GM23338 (cell line): ENCODE data around the gene AGRP. TPM values are rescaled to one million over a fixed set of nuclear protein-coding genes. Genes with fewer than 3 reads are reported as not detected.
A peak's percentile ranks its signal among the peaks of the same experiment; 100 is the strongest.

Experiments
- ATAC-seq: fragments of 200-7000 bp; cut with Tn5 transposase; 3 replicates; pipeline ENCODE4 v1.9.1; 2020
- DNase-seq: peaks from one replicate; pipeline ENCODE4 v3.0.0-alpha.2; 2015; ENCODE audit warnings: low spot score
- H2AFZ ChIP-seq: fragments of 200-600 bp; sonication (generic); 2 replicates; pipeline ENCODE4 v1.8.0; 2016; ENCODE audit warnings: antibody characterized with exemption, mild to moderate bottlenecking, moderate library complexity
- H3F3A ChIP-seq: fragments of 200-600 bp; sonication (generic); replicated peaks from 2 replicates; pipeline ENCODE4 v1.8.0; 2017; ENCODE audit warnings: antibody characterized with exemption, mixed run types, low read depth
- H3K27ac ChIP-seq: fragments of 200-600 bp; sonication (generic); 2 replicates; pipeline ENCODE4 v1.6.1; 2016; ENCODE audit warnings: low read depth
- H3K27me3 ChIP-seq: fragments of 200-600 bp; sonication (generic); 2 replicates; pipeline ENCODE4 v1.8.0; 2016; ENCODE audit warnings: mild to moderate bottlenecking, mixed run types, moderate library complexity; ENCODE audit not compliant: insufficient read depth
- H3K36me3 ChIP-seq: fragments of 200-600 bp; sonication (generic); 2 replicates; pipeline ENCODE4 v1.8.0; 2016; ENCODE audit warnings: mild to moderate bottlenecking; ENCODE audit not compliant: insufficient read depth
- H3K4me1 ChIP-seq: fragments of 200-600 bp; sonication (generic); 2 replicates; pipeline ENCODE4 v1.8.0; 2016; ENCODE audit warnings: mild to moderate bottlenecking, moderate library complexity; ENCODE audit not compliant: insufficient read depth
- H3K4me2 ChIP-seq: fragments of 200-600 bp; sonication (generic); 2 replicates; pipeline ENCODE4 v1.7.1; 2017; ENCODE audit warnings: mixed run types
- H3K4me3 ChIP-seq: fragments of 200-600 bp; sonication (generic); 2 replicates; pipeline ENCODE4 v1.6.1; 2016; ENCODE audit warnings: mixed run types
- H3K79me2 ChIP-seq: fragments of 200-600 bp; sonication (generic); replicated peaks from 2 replicates; pipeline ENCODE4 v1.8.0; 2017; ENCODE audit warnings: mild to moderate bottlenecking; ENCODE audit not compliant: insufficient read depth
- H3K9me2 ChIP-seq: fragments of 200-600 bp; sonication (generic); 2 replicates; pipeline ENCODE4 v1.8.0; 2017; ENCODE audit not compliant: insufficient read depth
- H4K20me1 ChIP-seq: fragments of 200-600 bp; sonication (generic); replicated peaks from 2 replicates; pipeline ENCODE4 v1.8.0; 2017; ENCODE audit warnings: mild to moderate bottlenecking; ENCODE audit not compliant: insufficient read depth
- H3K27ac Mint-ChIP-seq: 2 replicates; pipeline ENCODE4 v1.8.0; 2020; ENCODE audit warnings: inconsistent platforms, mild to moderate bottlenecking, moderate library complexity, mixed read lengths
- H3K27me3 Mint-ChIP-seq: 3 replicates; pipeline ENCODE4 v1.8.0; 2022; ENCODE audit warnings: low read depth, mild to moderate bottlenecking, moderate library complexity, mixed read lengths, inconsistent platforms; ENCODE audit not compliant: insufficient read depth, poor library complexity
- H3K36me3 Mint-ChIP-seq: 3 replicates; pipeline ENCODE4 v1.8.0; 2021; ENCODE audit warnings: low read depth, mild to moderate bottlenecking, inconsistent platforms, moderate library complexity, mixed read lengths
- H3K4me1 Mint-ChIP-seq: 3 replicates; pipeline ENCODE4 v1.8.0; 2020; ENCODE audit warnings: mild to moderate bottlenecking, inconsistent platforms, mixed read lengths
- H3K4me3 Mint-ChIP-seq: 3 replicates; pipeline ENCODE4 v1.8.0; 2021; ENCODE audit warnings: moderate library complexity, mild to moderate bottlenecking, inconsistent platforms, mixed read lengths
- H3K9me3 Mint-ChIP-seq: 3 replicates; pipeline ENCODE4 v1.8.0; 2020; ENCODE audit warnings: moderate library complexity, mild to moderate bottlenecking, inconsistent platforms, mixed read lengths
- CREB1 ChIP-seq: fragments of 250-450 bp; sonication (Bioruptor Pico); IDR thresholded peaks from 2 replicates; pipeline ENCODE4 v1.5.0; 2020; ENCODE audit warnings: low read depth, mild to moderate bottlenecking, moderate library complexity
- CTCF ChIP-seq, 2 experiments: fragments of 200-600 bp in 1 of 2; sonication (generic) in 1 of 2; conservative IDR thresholded peaks; 2 replicates each; pipeline versions ENCODE4 v1.5.1 to v1.6.1; 2016 to 2017; ENCODE audit warnings: antibody characterized with exemption in 2 of 2, low read depth in 2 of 2, mild to moderate bottlenecking in 2 of 2, moderate library complexity in 1 of 2
- EZH2 ChIP-seq: fragments of 200-600 bp; sonication (generic); IDR thresholded peaks from one replicate; pipeline ENCODE4 v1.8.0; 2017; ENCODE audit warnings: antibody characterized with exemption, mild to moderate bottlenecking, low read depth; ENCODE audit not compliant: unreplicated experiment
- EZH2phosphoT487 ChIP-seq: fragments of 200-600 bp; sonication (generic); IDR thresholded peaks from one replicate; pipeline ENCODE4 v1.8.1; 2018; ENCODE audit warnings: antibody characterized with exemption; ENCODE audit not compliant: unreplicated experiment
- JUNB ChIP-seq: IDR thresholded peaks from one replicate; pipeline ENCODE4 v1.6.1; 2016; ENCODE audit warnings: antibody characterized with exemption; ENCODE audit not compliant: unreplicated experiment
- NANOG ChIP-seq: IDR thresholded peaks from 2 replicates; pipeline ENCODE4 v1.6.1; 2016; ENCODE audit warnings: antibody characterized with exemption, borderline replicate concordance
- POLR2AphosphoS5 ChIP-seq: IDR thresholded peaks from 2 replicates; pipeline ENCODE4 v1.6.1; 2016; ENCODE audit warnings: antibody characterized with exemption, low read depth
- STAT1 ChIP-seq: IDR thresholded peaks from one replicate; pipeline ENCODE4 v1.6.1; 2016; ENCODE audit warnings: antibody characterized with exemption; ENCODE audit not compliant: unreplicated experiment
- ZNF114 ChIP-seq: fragments of 250-450 bp; sonication (Bioruptor Pico); IDR thresholded peaks from 2 replicates; pipeline ENCODE4 v1.5.0; 2020; ENCODE audit warnings: mild to moderate bottlenecking, moderate library complexity
- ZNF331 ChIP-seq: fragments of 250-450 bp; sonication (Bioruptor Pico); IDR thresholded peaks from 2 replicates; pipeline ENCODE4 v1.5.0; 2020; ENCODE audit warnings: low read depth, mild to moderate bottlenecking, moderate library complexity
- ZNF462 ChIP-seq: fragments of 250-450 bp; sonication (Bioruptor Pico); IDR thresholded peaks from 2 replicates; pipeline ENCODE4 v1.5.0; 2020; ENCODE audit warnings: mild to moderate bottlenecking, moderate library complexity
- polyA plus RNA-seq: library from polyadenylated mRNA; unstranded; fragments of >200 nt; fragmentation: Nextera tagmentation; extraction: Ambion mirVana; gene quantifications from 2 replicates; pipeline ENCODE4 v1.2.1, GENCODE V29; 2016
- total RNA-seq: library from RNA; depleted of rRNA; stranded (reverse); fragments of >200 nt; shearing (Covaris generic); gene quantifications from 2 replicates; pipeline ENCODE4 v1.2.3, GENCODE V29; 2014
- TF ChIP-seq, protein P1 (sequence below): IDR thresholded peaks from 2 replicates; pipeline ENCODE4 v1.6.1; 2016; ENCODE audit warnings: antibody characterized with exemption
- TF ChIP-seq, protein P2 (sequence below): IDR thresholded peaks from one replicate; pipeline ENCODE4 v1.6.1; 2018; ENCODE audit warnings: antibody characterized with exemption; ENCODE audit not compliant: unreplicated experiment

The AGRP gene
- total and polyA plus RNA-seq, 2 experiments from 2014 or later: not detected

GRCh38 chr16:67525176-67525860, 42.0 kb upstream of the AGRP start:
- Histone ChIP-seq H2AFZ (no peak overlapping the region), H3K4me1 (peaks cover 10% of the 10 kb centered on the region; the same call in 1 of the 2 replicates), H3K79me2 (no peaks in the 10 kb centered on the region), H3K4me2 (no peak overlapping the region), H3K27ac (no peak overlapping the region), H3K9me2 (no peaks in the 10 kb centered on the region), H3F3A (0 out of 2 replicates have a peak, but pooled peaks cover 10% of the 10 kb centered on the region), H3K4me3 (no peak overlapping the region), H3K36me3 (no peaks in the 10 kb centered on the region), H4K20me1 (no peaks in the 10 kb centered on the region), H3K27me3 (peaks cover 87% of the 10 kb centered on the region)
- ATAC-seq (no peak), DNase-seq (peak; percentile 26)
- no peak overlapping the region for H3K27ac Mint-ChIP-seq
- no peaks in the 10 kb centered on the region for H3K36me3 Mint-ChIP-seq
- H3K9me3 Mint-ChIP-seq: no peaks in the 10 kb centered on the region
- peaks cover 4% of the 10 kb centered on the region for H3K4me1 Mint-ChIP-seq
- H3K27me3 Mint-ChIP-seq: peaks cover 84% of the 10 kb centered on the region
- H3K4me3 Mint-ChIP-seq: no peak overlapping the region
- TF ChIP-seq POLR2AphosphoS5: no peak
- TF ChIP-seq JUNB: no peak
- no peak for TF ChIP-seq STAT1
- TF ChIP-seq, protein P1, sequence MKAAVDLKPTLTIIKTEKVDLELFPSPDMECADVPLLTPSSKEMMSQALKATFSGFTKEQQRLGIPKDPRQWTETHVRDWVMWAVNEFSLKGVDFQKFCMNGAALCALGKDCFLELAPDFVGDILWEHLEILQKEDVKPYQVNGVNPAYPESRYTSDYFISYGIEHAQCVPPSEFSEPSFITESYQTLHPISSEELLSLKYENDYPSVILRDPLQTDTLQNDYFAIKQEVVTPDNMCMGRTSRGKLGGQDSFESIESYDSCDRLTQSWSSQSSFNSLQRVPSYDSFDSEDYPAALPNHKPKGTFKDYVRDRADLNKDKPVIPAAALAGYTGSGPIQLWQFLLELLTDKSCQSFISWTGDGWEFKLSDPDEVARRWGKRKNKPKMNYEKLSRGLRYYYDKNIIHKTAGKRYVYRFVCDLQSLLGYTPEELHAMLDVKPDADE: no peak
- TF ChIP-seq ZNF331 (CRISPR knock-in tag): no peak
- no peak for TF ChIP-seq NANOG
- no peak for TF ChIP-seq CTCF (conservative IDR thresholded peaks at IDR 0.05; ENCODE audit: low read depth in 2 of 2)
- TF ChIP-seq CREB1 (CRISPR knock-in tag): no peak
- TF ChIP-seq EZH2: no peak
- no peak for TF ChIP-seq ZNF114 (CRISPR knock-in tag)
- no peak for TF ChIP-seq ZNF462
- TF ChIP-seq, protein P2, sequence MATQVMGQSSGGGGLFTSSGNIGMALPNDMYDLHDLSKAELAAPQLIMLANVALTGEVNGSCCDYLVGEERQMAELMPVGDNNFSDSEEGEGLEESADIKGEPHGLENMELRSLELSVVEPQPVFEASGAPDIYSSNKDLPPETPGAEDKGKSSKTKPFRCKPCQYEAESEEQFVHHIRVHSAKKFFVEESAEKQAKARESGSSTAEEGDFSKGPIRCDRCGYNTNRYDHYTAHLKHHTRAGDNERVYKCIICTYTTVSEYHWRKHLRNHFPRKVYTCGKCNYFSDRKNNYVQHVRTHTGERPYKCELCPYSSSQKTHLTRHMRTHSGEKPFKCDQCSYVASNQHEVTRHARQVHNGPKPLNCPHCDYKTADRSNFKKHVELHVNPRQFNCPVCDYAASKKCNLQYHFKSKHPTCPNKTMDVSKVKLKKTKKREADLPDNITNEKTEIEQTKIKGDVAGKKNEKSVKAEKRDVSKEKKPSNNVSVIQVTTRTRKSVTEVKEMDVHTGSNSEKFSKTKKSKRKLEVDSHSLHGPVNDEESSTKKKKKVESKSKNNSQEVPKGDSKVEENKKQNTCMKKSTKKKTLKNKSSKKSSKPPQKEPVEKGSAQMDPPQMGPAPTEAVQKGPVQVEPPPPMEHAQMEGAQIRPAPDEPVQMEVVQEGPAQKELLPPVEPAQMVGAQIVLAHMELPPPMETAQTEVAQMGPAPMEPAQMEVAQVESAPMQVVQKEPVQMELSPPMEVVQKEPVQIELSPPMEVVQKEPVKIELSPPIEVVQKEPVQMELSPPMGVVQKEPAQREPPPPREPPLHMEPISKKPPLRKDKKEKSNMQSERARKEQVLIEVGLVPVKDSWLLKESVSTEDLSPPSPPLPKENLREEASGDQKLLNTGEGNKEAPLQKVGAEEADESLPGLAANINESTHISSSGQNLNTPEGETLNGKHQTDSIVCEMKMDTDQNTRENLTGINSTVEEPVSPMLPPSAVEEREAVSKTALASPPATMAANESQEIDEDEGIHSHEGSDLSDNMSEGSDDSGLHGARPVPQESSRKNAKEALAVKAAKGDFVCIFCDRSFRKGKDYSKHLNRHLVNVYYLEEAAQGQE: no peak
- no peak for TF ChIP-seq EZH2phosphoT487
